WTC11 (cell line): Measurements from ENCODE around the gene CFAP90.

Experiments
- ATF3 ChIP-seq: sonication (generic); formaldehyde crosslinking; conservative IDR thresholded peaks from 2 replicates; pipeline ENCODE4 v1.8.1; 2022; ENCODE audit warnings: mild to moderate bottlenecking, missing genetic modification reagents
- CTCF ChIP-seq: fragments of 200-600 bp; IDR thresholded peaks from 2 replicates; pipeline ENCODE4 v1.8.0; 2022; ENCODE audit warnings: antibody characterized with exemption
- E2F1 ChIP-seq: sonication (generic); formaldehyde crosslinking; IDR thresholded peaks from 2 replicates; pipeline ENCODE4 v1.8.0; 2022; ENCODE audit warnings: mild to moderate bottlenecking, missing genetic modification reagents
- FOXJ3 ChIP-seq: sonication (generic); formaldehyde crosslinking; IDR thresholded peaks from 2 replicates; pipeline ENCODE4 v1.9.0; 2021; ENCODE audit warnings: missing genetic modification reagents, mild to moderate bottlenecking, borderline replicate concordance
- IRF1 ChIP-seq: sonication (generic); formaldehyde crosslinking; IDR thresholded peaks from 2 replicates; pipeline ENCODE4 v1.8.0; 2023; ENCODE audit warnings: missing genetic modification reagents
- ZNF121 ChIP-seq: sonication (generic); formaldehyde crosslinking; IDR thresholded peaks from 2 replicates; pipeline ENCODE4 v1.8.0; 2023; ENCODE audit warnings: missing genetic modification reagents

- no peak for TF ChIP-seq CTCF
- no peak for TF ChIP-seq ZNF121 (CRISPR knock-in tag)
- no peak for TF ChIP-seq FOXJ3
- no peak for TF ChIP-seq IRF1 (CRISPR knock-in tag)
- TF ChIP-seq E2F1 (CRISPR knock-in tag) = no peak
- no peak for TF ChIP-seq ATF3
These were observed 22.7 kb downstream of the CFAP90 start for GRCh38 chr5:7828269-7828668.
